B cell (primary cell): ENCODE results near the gene PTRH1. TPM values are rescaled to one million over a fixed set of nuclear protein-coding genes. Genes with fewer than 3 reads are reported as not detected.

Source experiments
- ATAC-seq: fragments of 200-7000 bp; cut with Tn5 transposase; one replicate; pipeline ENCODE4 v1.10.0; 2021; ENCODE audit warnings: low read depth, mild to moderate bottlenecking, moderate number of reproducible peaks, moderate library complexity
- CTCF ChIA-PET: fragments of 350-600 bp; sonication (Branson Sonifier 250); formaldehyde crosslinking; loops from one replicate; lab custom pipeline; 2021; ENCODE audit warnings: antibody characterized with exemption, inconsistent platforms; lab: Charles Lee
- POLR2A ChIA-PET: fragments of 350-600 bp; sonication (Branson Sonifier 250); formaldehyde crosslinking; loops from one replicate; lab custom pipeline; 2021; ENCODE audit warnings: antibody characterized with exemption; lab: Charles Lee
- DNase-seq: peaks from one replicate; pipeline ENCODE4 v3.0.0; 2013
- H2AFZ ChIP-seq: 2 replicates; pipeline ENCODE4 v1.6.1; 2012; ENCODE audit warnings: mild to moderate bottlenecking, low read depth, low read length; ENCODE audit not compliant: insufficient read depth, poor library complexity, severe bottlenecking
- H3K27ac ChIP-seq, 2 donors: 1 replicate in 1 of 2; 2 replicates in 1 of 2; pipeline ENCODE4 v1.5.1; 2012 to 2013; ENCODE audit warnings: low read length in 2 of 2, mild to moderate bottlenecking in 2 of 2, moderate library complexity in 1 of 2
- H3K27me3 ChIP-seq, 4 experiments: fragments of 200-600 bp in 1 of 4; sonication (generic) in 1 of 4; replicated peaks in 1 of 4; 1 replicate in 2 of 4; 2 replicates in 2 of 4; pipeline versions ENCODE4 v1.6.1 to v1.7.0; 2013 to 2016; ENCODE audit warnings: low read length in 3 of 4, mild to moderate bottlenecking in 2 of 4, mixed read lengths in 1 of 4, moderate library complexity in 1 of 4; ENCODE audit not compliant: insufficient read depth in 4 of 4, control insufficient read depth in 3 of 4; ENCODE audit errors: control extremely low read depth in 1 of 4
- H3K36me3 ChIP-seq, 2 experiments: replicated peaks in 1 of 2; 1 replicate in 1 of 2; 2 replicates in 1 of 2; pipeline versions ENCODE4 v1.6.1 to v1.7.1; 2013; ENCODE audit warnings: low read length in 1 of 2; ENCODE audit not compliant: insufficient read depth in 2 of 2, control insufficient read depth in 1 of 2; ENCODE audit errors: control extremely low read depth in 1 of 2, extremely low read depth in 1 of 2
- H3K4me1 ChIP-seq, 2 donors: fragments of 200-600 bp in 1 of 2; sonication (generic) in 1 of 2; 1 replicate in 1 of 2; 2 replicates in 1 of 2; pipeline versions ENCODE4 v1.5.1 to v1.6.1; 2013 to 2017; ENCODE audit warnings: low read length in 2 of 2; ENCODE audit not compliant: control insufficient read depth in 2 of 2, insufficient read depth in 2 of 2
- H3K4me2 ChIP-seq: replicated peaks from 2 replicates; pipeline ENCODE3; 2012; ENCODE audit warnings: mild to moderate bottlenecking, low read depth, low read length; ENCODE audit not compliant: poor library complexity, severe bottlenecking
- H3K4me3 ChIP-seq, 5 experiments: fragments of 200-600 bp in 1 of 5; sonication (generic) in 1 of 5; 1 replicate in 3 of 5; 2 replicates in 2 of 5; pipeline versions ENCODE4 v1.5.1 to v1.7.0; 2011 to 2016; ENCODE audit warnings: low read length in 4 of 5, mild to moderate bottlenecking in 4 of 5, low read depth in 2 of 5, control low read depth in 1 of 5, moderate library complexity in 1 of 5; ENCODE audit not compliant: insufficient read depth in 1 of 5; ENCODE audit errors: control extremely low read depth in 1 of 5, extremely low read depth in 1 of 5
- H3K79me2 ChIP-seq: fragments of 200-600 bp; sonication (generic); one replicate; pipeline ENCODE4 v1.6.0; 2016; ENCODE audit warnings: low read length; ENCODE audit not compliant: control insufficient read depth, insufficient read depth
- H3K9ac ChIP-seq: fragments of 200-600 bp; sonication (generic); 2 replicates; pipeline ENCODE4 v1.6.1; 2017; ENCODE audit warnings: mild to moderate bottlenecking, low read length, moderate library complexity
- H3K9me3 ChIP-seq, 3 donors: one replicate each; pipeline versions ENCODE4 v1.6.1 to v1.7.1; 2013; ENCODE audit warnings: low read length in 2 of 3; ENCODE audit not compliant: control insufficient read depth in 2 of 3, insufficient read depth in 1 of 3; ENCODE audit errors: control extremely low read depth in 1 of 3
- H4K20me1 ChIP-seq: 2 replicates; pipeline ENCODE4 v1.6.0; 2012; ENCODE audit warnings: mild to moderate bottlenecking, low read length; ENCODE audit not compliant: insufficient read depth, control insufficient read depth, poor library complexity, severe bottlenecking
- H3K27ac Mint-ChIP-seq: one replicate; pipeline ENCODE4 v1.8.0; 2021; ENCODE audit warnings: mixed read lengths
- H3K27me3 Mint-ChIP-seq: one replicate; pipeline ENCODE4 v1.8.0; 2021; ENCODE audit warnings: mixed read lengths
- H3K4me1 Mint-ChIP-seq: one replicate; pipeline ENCODE4 v1.8.0; 2021; ENCODE audit warnings: mixed read lengths
- H3K4me3 Mint-ChIP-seq: one replicate; pipeline ENCODE4 v1.8.0; 2021; ENCODE audit warnings: mixed read lengths
- H3K9me3 Mint-ChIP-seq: one replicate; pipeline ENCODE4 v1.8.0; 2022; ENCODE audit warnings: mixed read lengths; ENCODE audit not compliant: insufficient read depth
- CTCF ChIP-seq: fragments of 200-600 bp; IDR thresholded peaks from one replicate; pipeline ENCODE4 v1.8.0; 2022; ENCODE audit warnings: antibody characterized with exemption, mild to moderate bottlenecking
- EZH2 ChIP-seq: IDR thresholded peaks from 2 replicates; pipeline ENCODE4 v1.6.1; 2012; ENCODE audit warnings: borderline replicate concordance, low read depth, mild to moderate bottlenecking, moderate library complexity, low read length; ENCODE audit not compliant: insufficient read depth, poor library complexity, severe bottlenecking
- WGBS: methylation state at CpG from one replicate; pipeline ENCODE4 v1.1.5; 2013; ENCODE audit warnings: missing lambda C conversion rate; ENCODE audit not compliant: insufficient coverage; 5-methylcytosine and 5-hydroxymethylcytosine counted together
- intact Hi-C: fragments of 100-400 bp; cut with micrococcal nuclease; formaldehyde crosslinking; loops from one replicate; pipeline ENCODE4 v1.10.0; 2022
- polyA plus RNA-seq: library from polyadenylated mRNA; depleted of rRNA; stranded (reverse); fragments of >200 nt; gene quantifications from 2 replicates; pipeline ENCODE4 v1.2.3, GENCODE V29; 2012
- total RNA-seq, 2 donors: library from RNA; stranded (reverse); fragments of 120-200 nt in 1 of 2; gene quantifications; 1 replicate in 1 of 2; 2 replicates in 1 of 2; pipeline versions ENCODE4 v1.2.3 to v1.2.4, GENCODE V29; 2013 to 2022

The PTRH1 gene
- total and polyA plus RNA-seq, 2 donors (not counting 1 experiment from before 2014, with no cell fraction given): 6.3 to 7.6 TPM

DNA sequence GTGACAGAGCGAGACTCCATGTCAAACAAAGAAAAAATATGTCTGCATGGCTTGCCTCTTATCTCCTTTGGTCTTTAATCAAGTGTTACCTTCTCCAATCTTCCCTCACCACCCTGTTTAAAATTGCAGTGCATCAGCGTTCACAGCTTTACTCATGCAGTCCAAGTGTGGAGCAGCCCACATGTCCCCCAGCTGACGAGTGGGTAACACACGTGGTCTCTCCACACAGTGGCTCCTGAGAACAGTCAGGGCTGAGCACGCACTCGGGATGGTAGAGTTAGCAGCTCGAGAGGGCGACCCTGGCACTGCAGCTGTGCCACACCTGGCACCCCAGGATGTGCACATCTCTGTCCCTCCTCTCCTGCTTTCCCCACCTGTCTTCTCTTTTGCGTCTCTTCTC is 34.6 kb downstream of the PTRH1 start:
- Mint-ChIP-seq H3K9me3 (no peaks in the 10 kb centered on the region), H3K4me1 (no peaks in the 10 kb centered on the region), H3K27me3 (peaks cover 20% of the 10 kb centered on the region), H3K4me3 (no peak overlapping the region), H3K27ac (no peak overlapping the region)
- Histone ChIP-seq H3K4me1 (no peaks in the 10 kb centered on the region), H3K27me3 (peaks cover 0 to 4% (median 0%) of the 10 kb centered on the region in 4 experiments), H3K4me2 (no peak overlapping the region), H3K36me3 (no peaks in the 10 kb centered on the region), H3K9ac (no peak overlapping the region), H3K9me3 (no peaks in the 10 kb centered on the region), H3K4me3 (no peak overlapping the region), H3K27ac (no peak overlapping the region), H3K79me2 (no peaks in the 10 kb centered on the region), H2AFZ (no peak overlapping the region), H4K20me1 (no peaks in the 10 kb centered on the region)
- 88% methylated on average over 9 of the region's 9 CpGs for WGBS
- POLR2A ChIA-PET: no interaction called here
- ATAC-seq (no peak), DNase-seq (no peak)
- TF ChIP-seq CTCF (no peak), EZH2 (no peak)
- CTCF ChIA-PET: interaction anchor here (0.6 kb wide), 1 partner anchor 91 kb away, joined by 3 read pairs; no protein-coding TSS in a partner anchor
- intact Hi-C loops: no loop called here

DNA sequence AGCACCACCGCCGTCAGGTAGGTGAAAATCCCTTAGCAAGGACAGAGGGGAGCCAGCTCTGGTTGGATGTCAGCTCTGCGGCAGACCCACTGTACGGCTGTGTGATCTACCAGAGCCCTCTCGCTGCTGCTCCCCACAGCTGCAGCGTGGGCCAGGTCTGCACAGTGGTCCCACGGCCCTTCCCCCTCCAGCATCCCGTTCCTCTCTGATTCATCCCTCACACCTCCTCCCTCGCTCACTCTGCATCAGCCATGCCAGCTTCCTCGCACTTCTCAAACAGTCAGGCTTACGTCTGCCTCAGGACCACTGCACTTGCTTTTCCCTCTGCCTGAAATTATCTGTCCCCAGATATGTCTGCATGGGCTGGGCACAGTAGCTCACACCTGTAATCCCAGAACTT is 35.2 kb downstream of the PTRH1 start:
- intact Hi-C loops: no loop called here
- Histone ChIP-seq H3K79me2 (no peaks in the 10 kb centered on the region), H2AFZ (no peak overlapping the region), H3K27ac (no peak overlapping the region), H4K20me1 (no peaks in the 10 kb centered on the region), H3K4me2 (no peak overlapping the region), H3K27me3 (peaks cover 0 to 4% (median 0%) of the 10 kb centered on the region in 4 experiments), H3K4me1 (no peaks in the 10 kb centered on the region), H3K36me3 (no peaks in the 10 kb centered on the region), H3K9me3 (no peaks in the 10 kb centered on the region), H3K9ac (no peak overlapping the region), H3K4me3 (no peak overlapping the region)
- Mint-ChIP-seq H3K27ac (no peak overlapping the region), H3K4me1 (no peaks in the 10 kb centered on the region), H3K27me3 (peaks cover 23% of the 10 kb centered on the region), H3K9me3 (no peaks in the 10 kb centered on the region), H3K4me3 (no peak overlapping the region)
- DNase-seq: no peak
- POLR2A ChIA-PET: no interaction called here
- ATAC-seq: no peak
- CTCF ChIA-PET: no interaction called here
- 95% methylated on average over 11 of the region's 11 CpGs for WGBS
- no peak for TF ChIP-seq CTCF
- TF ChIP-seq EZH2: no peak
